GM10266 (cell line): ENCODE data around the gene SPEN.

Experiments
- DNase-seq: peaks from one replicate; pipeline ENCODE4 v3.0.0; 2012; ENCODE audit errors: extremely low spot score
- CTCF ChIP-seq: IDR thresholded peaks from 2 replicates; pipeline ENCODE4 v1.5.1; 2012; ENCODE audit warnings: mild to moderate bottlenecking, low read depth; ENCODE audit not compliant: control insufficient read depth, insufficient read depth; ENCODE audit errors: missing control alignments

Gene SPEN

GRCh38 chr1:15966081-15966955 is 118.8 kb downstream of the SPEN start:
- DNase-seq = peak; percentile 88
- no peak for TF ChIP-seq CTCF

- no peak for DNase-seq
- no peak for TF ChIP-seq CTCF
These were observed 119.4 kb downstream of the SPEN start for GRCh38 chr1:15966956-15967344.

GRCh38 chr1:15968172-15968571 is 120.7 kb downstream of the SPEN start:
- TF ChIP-seq CTCF = no peak
- DNase-seq = no peak

GRCh38 chr1:15969321-15969880 is 121.9 kb downstream of the SPEN start:
- TF ChIP-seq CTCF = no peak

GRCh38 chr1:15970911-15971310 is 123.4 kb downstream of the SPEN start:
- no peak for DNase-seq
- TF ChIP-seq CTCF = no peak

More at GRCh38 chr1:15969321-15969880, 121.9 kb downstream of the SPEN start:
- no peak for DNase-seq

GRCh38 chr1:15972409-15972808 is 124.9 kb downstream of the SPEN start:
- no peak for TF ChIP-seq CTCF
- no peak for DNase-seq

- no peak for TF ChIP-seq CTCF
- DNase-seq = no peak
These were observed 126.3 kb downstream of the SPEN start for GRCh38 chr1:15973772-15974171.
